MCF 10A (cell line): Measurements from ENCODE around the gene PPARA. TPM values are rescaled to one million over a fixed set of nuclear protein-coding genes. Genes with fewer than 3 reads are reported as not detected.

Source experiments
- BruUV-seq: library from RNA; stranded (reverse); fragments of 400-500 nt; replicated peaks from 2 replicates; lab custom pipeline; 2021; lab: Mats Ljungman, UMichigan
- CTCF ChIA-PET: fragments of 300-600 bp; sonication (Branson Sonifier 250); formaldehyde crosslinking; extraction: SDS; loops from one replicate; lab custom pipeline; 2021; ENCODE audit warnings: antibody characterized with exemption, inconsistent platforms; lab: Yijun Ruan, JAX
- POLR2A ChIA-PET: fragments of 300-600, 350-650 bp; sonication (Branson Sonifier 250); formaldehyde crosslinking; extraction: SDS; loops from one replicate; lab custom pipeline; 2020; ENCODE audit warnings: antibody characterized with exemption, inconsistent platforms; lab: Yijun Ruan, JAX
- DNase-seq: peaks from one replicate; pipeline ENCODE4 v3.0.0-alpha.2; 2018; ENCODE audit not compliant: unreplicated experiment
- H3K27ac Mint-ChIP-seq: one replicate; pipeline ENCODE4 v1.8.0; 2022; ENCODE audit warnings: mild to moderate bottlenecking, low read depth, mixed read lengths; ENCODE audit not compliant: unreplicated experiment
- H3K27me3 Mint-ChIP-seq: one replicate; pipeline ENCODE4 v1.8.0; 2022; ENCODE audit warnings: mixed read lengths; ENCODE audit not compliant: insufficient read depth, unreplicated experiment
- H3K36me3 Mint-ChIP-seq: one replicate; pipeline ENCODE4 v1.8.0; 2022; ENCODE audit warnings: mild to moderate bottlenecking, moderate library complexity, mixed read lengths; ENCODE audit not compliant: insufficient read depth, unreplicated experiment
- H3K4me1 Mint-ChIP-seq: one replicate; pipeline ENCODE4 v1.8.0; 2022; ENCODE audit warnings: mixed read lengths; ENCODE audit not compliant: insufficient read depth, unreplicated experiment
- H3K4me3 Mint-ChIP-seq: one replicate; pipeline ENCODE4 v1.8.0; 2022; ENCODE audit warnings: mild to moderate bottlenecking, moderate library complexity, mixed read lengths; ENCODE audit not compliant: unreplicated experiment
- H3K9me3 Mint-ChIP-seq: one replicate; pipeline ENCODE4 v1.8.0; 2022; ENCODE audit warnings: mixed read lengths; ENCODE audit not compliant: unreplicated experiment
- intact Hi-C: fragments of 100-400 bp; cut with micrococcal nuclease; formaldehyde crosslinking; loops from 2 replicates; pipeline ENCODE4 v1.14.1; 2022
- total RNA-seq: library from RNA; stranded (reverse); gene quantifications from 2 replicates; pipeline ENCODE4 v1.2.3, GENCODE V29; 2022
- TF ChIP-seq, protein P1 (sequence below): fragments of 200-600 bp; IDR thresholded peaks from one replicate; pipeline ENCODE4 v1.8.0; 2022; ENCODE audit warnings: antibody characterized with exemption, mild to moderate bottlenecking; ENCODE audit not compliant: unreplicated experiment

PPARA gene
- total RNA-seq, 1 experiment from 2014 or later: 8.0 TPM

DNA sequence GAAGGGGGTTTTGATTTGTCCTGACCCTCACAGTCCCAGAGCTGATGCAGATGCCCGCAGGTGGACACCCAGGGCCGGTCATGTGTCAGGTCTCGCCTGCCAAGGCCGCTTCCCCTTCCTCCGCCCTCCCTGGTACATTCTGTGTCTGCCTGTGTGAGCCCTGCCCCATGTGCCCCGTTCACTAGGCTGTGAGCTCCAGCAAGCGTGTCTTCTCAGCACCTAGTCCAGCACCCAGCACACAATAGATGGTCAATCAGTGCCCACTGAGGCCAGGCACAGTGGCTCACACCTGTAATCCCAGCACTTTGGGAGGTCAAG lies 29.9 kb upstream of the PPARA start:
- intact Hi-C loops: no loop called here
- Mint-ChIP-seq H3K27ac (no peak overlapping the region), H3K4me1 (no peaks in the 10 kb centered on the region), H3K9me3 (no peaks in the 10 kb centered on the region), H3K27me3 (no peaks in the 10 kb centered on the region), H3K36me3 (peaks cover 31% of the 10 kb centered on the region), H3K4me3 (no peak overlapping the region)
- TF ChIP-seq, protein P1, sequence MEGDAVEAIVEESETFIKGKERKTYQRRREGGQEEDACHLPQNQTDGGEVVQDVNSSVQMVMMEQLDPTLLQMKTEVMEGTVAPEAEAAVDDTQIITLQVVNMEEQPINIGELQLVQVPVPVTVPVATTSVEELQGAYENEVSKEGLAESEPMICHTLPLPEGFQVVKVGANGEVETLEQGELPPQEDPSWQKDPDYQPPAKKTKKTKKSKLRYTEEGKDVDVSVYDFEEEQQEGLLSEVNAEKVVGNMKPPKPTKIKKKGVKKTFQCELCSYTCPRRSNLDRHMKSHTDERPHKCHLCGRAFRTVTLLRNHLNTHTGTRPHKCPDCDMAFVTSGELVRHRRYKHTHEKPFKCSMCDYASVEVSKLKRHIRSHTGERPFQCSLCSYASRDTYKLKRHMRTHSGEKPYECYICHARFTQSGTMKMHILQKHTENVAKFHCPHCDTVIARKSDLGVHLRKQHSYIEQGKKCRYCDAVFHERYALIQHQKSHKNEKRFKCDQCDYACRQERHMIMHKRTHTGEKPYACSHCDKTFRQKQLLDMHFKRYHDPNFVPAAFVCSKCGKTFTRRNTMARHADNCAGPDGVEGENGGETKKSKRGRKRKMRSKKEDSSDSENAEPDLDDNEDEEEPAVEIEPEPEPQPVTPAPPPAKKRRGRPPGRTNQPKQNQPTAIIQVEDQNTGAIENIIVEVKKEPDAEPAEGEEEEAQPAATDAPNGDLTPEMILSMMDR: no peak
- no TSS peak for BruUV-seq
- ChIA-PET CTCF (interaction anchor here (0.5 to 6.9 kb wide), 4 partner anchors 115 to 194 kb away, joined by 4 to 157 read pairs (median 32); no protein-coding TSS in a partner anchor), POLR2A (interaction anchor here (0.9 kb wide), 1 partner anchor 130 kb away, joined by 4 read pairs; the partner anchor contains the start of gene CDPF1)
- peak; percentile 39 for DNase-seq

GRCh38 chr22:46121079-46121478 lies 29.2 kb upstream of the PPARA start:
- no TSS peak for BruUV-seq
- Mint-ChIP-seq H3K4me3 (no peak overlapping the region), H3K27ac (no peak overlapping the region), H3K9me3 (no peaks in the 10 kb centered on the region), H3K27me3 (no peaks in the 10 kb centered on the region), H3K4me1 (no peaks in the 10 kb centered on the region), H3K36me3 (peaks cover 24% of the 10 kb centered on the region)
- TF ChIP-seq, protein P1: no peak
- intact Hi-C loops: no loop called here
- ChIA-PET CTCF (interaction anchor here (0.7 to 6.9 kb wide), 15 partner anchors 12 to 437 kb away, joined by 3 to 157 read pairs (median 5); partner anchors contain the start of genes CDPF1 and GTSE1), POLR2A (interaction anchor here (0.6 to 1.7 kb wide), 4 partner anchors 12 to 196 kb away, joined by 3 to 4 read pairs (median 4); partner anchors contain the start of gene CDPF1)
- DNase-seq: peak; percentile 27

GRCh38 chr22:46121523-46122287 lies 28.6 kb upstream of the PPARA start:
- H3K9me3 Mint-ChIP-seq: no peaks in the 10 kb centered on the region
- H3K4me3 Mint-ChIP-seq: no peak overlapping the region
- BruUV-seq: no TSS peak
- DNase-seq: peak; percentile 34
- intact Hi-C loops: loop anchor here (1.0 kb wide), 3 partner anchors 175 to 421 kb away; partner anchors contain the start of gene GTSE1
- H3K27me3 Mint-ChIP-seq: no peaks in the 10 kb centered on the region
- H3K27ac Mint-ChIP-seq: no peak overlapping the region
- ChIA-PET CTCF (interaction anchor here (0.6 to 6.9 kb wide), 38 partner anchors 12 to 469 kb away, joined by 3 to 157 read pairs (median 4); partner anchors contain the start of genes CDPF1, GTSE1 and TTC38), POLR2A (interaction anchor here (0.6 to 1.7 kb wide), 4 partner anchors 13 to 195 kb away, joined by 3 to 4 read pairs (median 3); no protein-coding TSS in a partner anchor)
- TF ChIP-seq, protein P1: no peak
- H3K36me3 Mint-ChIP-seq: peaks cover 18% of the 10 kb centered on the region
- H3K4me1 Mint-ChIP-seq: peaks cover 5% of the 10 kb centered on the region

DNA sequence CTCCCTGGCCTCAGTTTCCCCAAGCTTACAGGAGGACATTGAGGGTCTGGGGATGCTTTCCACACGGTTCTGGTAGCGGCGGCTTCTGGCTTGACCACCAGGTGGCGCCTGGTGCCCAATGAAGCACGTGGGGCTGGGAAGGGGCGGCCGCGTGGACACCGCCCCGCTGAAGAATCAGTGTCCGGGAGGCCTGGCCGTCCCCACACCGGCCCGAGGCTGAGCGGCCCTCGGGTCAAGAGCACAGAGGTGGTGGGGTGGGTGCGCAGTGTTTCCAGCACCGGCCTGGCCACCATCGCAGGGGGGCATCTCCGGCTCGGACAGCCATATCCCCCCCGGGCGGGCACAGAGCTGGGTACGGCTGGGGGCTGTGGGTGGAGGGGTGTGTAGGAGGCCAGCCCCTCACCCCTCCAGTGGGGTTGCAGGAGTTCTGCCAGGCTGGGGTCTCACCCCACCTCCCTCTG lies 27.8 kb upstream of the PPARA start:
- Mint-ChIP-seq H3K36me3 (peaks cover 17% of the 10 kb centered on the region), H3K4me1 (peaks cover 5% of the 10 kb centered on the region), H3K27ac (no peak overlapping the region), H3K4me3 (no peak overlapping the region), H3K9me3 (no peaks in the 10 kb centered on the region), H3K27me3 (no peaks in the 10 kb centered on the region)
- peak; percentile 69 for DNase-seq
- intact Hi-C loops: loop anchor here (1.0 kb wide), 3 partner anchors 174 to 420 kb away; partner anchors contain the start of gene GTSE1
- BruUV-seq: no TSS peak
- POLR2A ChIA-PET: interaction anchor here (0.6 to 1.7 kb wide), 3 partner anchors 27 to 194 kb away, joined by 3 to 4 read pairs (median 3); no protein-coding TSS in a partner anchor
- CTCF ChIA-PET: interaction anchor here (0.6 to 6.9 kb wide), 33 partner anchors 11 to 420 kb away, joined by 3 to 157 read pairs (median 4); partner anchors contain the start of genes GTSE1 and TTC38
- TF ChIP-seq, protein P1: peak; percentile 79
